GM19463 (cell line): ENCODE measurements around the gene CRYBG2.
A peak's percentile ranks its signal among the peaks of the same experiment; 100 is the strongest.
"Not testable (repeated sequence)": the region's sequence is repeated elsewhere in the genome, so short reads cannot be mapped to it uniquely, and the experiment has no call there.

Source experiments
- ATAC-seq: cut with Tn5 transposase; IDR thresholded peaks from one replicate; pipeline ENCODE4 v1.9.1; 2021; ENCODE audit warnings: mild to moderate bottlenecking, moderate library complexity; ENCODE audit not compliant: unreplicated experiment

CRYBG2 gene

DNA sequence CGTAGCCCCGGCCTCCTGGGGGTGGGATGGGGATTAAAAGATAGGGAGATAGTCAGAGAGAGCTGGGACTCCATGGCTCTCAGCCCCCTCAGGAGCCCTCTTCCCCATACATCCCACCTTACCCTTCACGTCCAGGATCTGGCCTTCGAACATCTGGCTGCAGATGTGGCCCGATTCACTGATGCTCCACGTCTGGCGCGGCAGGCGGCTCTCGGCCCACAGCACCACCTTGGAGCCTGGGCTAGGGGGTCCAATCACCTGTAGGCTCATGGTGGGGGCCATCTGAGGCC lies 31.9 kb downstream of the CRYBG2 start:
- ATAC-seq, result no peak

DNA sequence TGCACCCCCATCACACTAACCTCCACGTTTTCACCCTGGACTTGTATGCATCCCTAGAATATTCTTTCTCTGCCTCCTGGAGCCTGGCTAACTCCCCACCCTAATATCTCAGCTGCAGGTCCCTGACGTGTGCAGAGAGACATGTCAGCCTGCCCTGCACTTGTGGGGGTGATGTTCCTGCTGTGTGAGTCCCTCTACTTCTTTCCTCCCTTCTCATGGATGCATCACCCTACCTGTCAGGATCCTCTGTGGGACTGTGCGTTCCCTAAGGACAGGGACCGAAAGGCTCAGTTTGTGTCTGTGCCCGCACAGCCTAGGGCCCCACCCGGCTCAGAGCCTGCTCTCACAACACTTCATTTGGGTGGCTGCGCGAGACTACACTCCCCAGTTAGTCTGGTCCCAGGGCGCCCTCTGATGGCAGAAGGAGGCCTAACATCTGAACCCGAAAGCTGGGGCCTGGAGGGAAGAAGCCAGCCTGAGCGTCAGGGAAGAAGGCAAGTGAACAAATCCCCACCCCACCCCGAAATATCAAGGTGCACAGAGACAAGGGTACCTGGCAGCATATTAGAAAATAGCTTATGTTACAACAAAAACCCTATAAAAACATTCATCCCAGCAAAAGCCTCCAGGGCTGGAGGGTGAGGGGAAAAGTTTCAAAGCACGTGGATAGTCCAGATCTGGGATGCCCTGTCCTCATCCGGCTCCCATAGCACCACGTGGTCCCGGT lies 32.5 kb downstream of the CRYBG2 start:
- peak; percentile 42 for ATAC-seq

DNA sequence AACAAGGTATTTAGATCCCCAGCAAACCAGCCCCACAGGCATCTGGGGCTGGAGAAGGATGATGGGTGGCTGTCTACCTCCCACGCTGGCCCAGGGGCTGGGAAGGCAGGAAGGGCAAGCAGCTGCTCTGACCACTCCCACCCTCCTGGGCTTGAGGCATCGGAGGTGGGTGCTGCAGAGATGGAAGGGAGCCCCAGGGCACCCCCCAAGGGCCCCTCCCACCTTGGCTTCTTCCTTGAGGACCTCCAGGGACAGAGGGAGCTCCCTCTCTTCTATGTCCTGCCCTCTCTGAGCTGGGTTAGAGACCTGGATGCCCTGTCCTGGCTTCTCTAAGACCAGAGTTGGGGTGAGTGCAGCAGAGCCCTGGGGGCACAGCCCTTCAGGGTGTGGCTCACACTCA lies 33.0 kb downstream of the CRYBG2 start:
- no peak for ATAC-seq

DNA sequence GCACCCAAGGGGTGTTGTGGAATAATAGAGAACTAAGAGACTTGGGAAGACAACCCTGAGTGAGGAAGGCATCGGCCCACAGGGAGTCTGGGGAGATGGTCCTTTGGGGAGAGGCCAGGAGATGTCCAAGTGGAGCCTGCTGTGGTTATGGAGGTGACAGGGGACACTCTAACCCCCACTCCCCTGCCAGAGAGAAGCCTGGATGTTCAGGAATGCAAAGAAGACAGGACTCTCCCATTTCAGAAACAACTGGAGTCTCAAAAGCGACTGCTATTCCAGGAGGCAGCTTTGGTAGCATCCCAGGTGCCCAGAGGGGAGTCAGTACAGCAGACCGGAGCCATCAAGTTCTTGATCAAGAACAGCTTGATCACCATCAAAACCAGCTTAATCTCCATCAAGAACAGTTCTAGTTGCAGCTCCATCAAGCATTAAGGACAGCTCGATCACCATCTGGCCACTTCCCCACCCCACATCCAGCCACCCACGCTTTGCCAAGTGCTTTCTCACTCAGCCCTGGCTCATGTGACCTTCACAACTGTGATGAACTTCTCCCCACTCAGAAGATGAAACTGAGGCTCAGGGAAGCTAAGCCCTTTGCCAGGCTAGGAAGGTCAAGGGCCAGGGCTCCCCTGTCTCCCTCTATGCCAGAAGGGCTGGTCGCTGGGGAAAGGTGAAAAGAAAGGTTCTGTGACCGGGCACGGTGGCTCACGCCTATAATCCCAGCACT lies 35.4 kb downstream of the CRYBG2 start:
- ATAC-seq, result no peak

DNA sequence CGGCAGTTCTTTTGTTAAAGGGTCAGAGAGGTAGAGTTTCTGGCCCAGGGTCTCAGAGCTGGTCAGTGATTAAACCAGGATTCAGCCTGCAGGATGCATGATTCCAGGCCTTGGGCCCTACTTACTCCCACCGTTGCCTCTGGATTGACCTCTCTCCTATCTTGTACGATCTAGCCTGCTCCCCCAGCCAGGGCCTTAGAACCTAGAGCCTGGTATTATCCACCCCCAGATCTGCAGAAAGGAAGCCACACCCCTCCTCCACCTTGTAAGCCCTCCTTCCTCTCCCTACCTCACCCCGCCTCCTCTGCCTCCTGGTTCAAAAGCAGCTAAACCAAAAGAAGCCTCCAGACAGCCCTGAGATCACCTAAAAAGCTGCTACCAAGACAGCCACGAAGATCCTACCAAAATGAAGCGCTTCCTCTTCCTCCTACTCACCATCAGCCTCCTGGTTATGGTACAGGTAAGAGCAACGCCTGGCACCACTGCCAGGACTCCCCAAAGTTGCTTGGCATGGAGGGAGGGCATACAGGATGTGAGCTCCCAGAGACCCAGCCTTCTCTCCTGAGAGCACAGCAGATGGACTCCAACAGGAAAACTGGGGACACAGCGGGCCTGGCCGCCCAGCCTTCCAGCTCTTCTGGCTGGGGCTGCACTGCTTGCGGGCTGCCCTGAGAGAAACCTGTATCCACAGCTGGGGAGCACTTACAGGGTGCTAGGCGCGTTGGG lies 36.2 kb downstream of the CRYBG2 start, which contains the start of gene CD52:
CD52 (plus strand) TSS at position 347 of the 726 bp plus-strand sequence; CDS start at position 407, 60 bp downstream.
- ATAC-seq, result no peak

DNA sequence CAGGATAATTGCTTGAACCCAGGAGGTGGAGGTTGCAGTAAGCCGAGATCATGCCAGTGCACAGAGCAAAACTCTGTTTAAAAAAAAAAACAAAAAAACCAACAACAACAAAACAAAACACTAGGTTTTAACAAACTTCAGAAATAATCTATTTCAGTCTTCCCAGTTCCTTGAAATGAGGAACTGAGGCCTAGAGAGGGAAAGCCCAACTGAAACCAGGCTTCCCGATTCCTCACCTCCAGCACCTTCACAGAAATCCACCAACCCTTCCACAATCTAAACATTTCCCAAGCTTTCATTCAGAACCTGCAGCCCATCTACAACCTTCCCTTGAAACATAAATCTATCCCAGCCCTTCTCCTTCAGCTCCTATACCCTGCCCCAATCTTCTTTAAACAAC lies 36.8 kb downstream of the CRYBG2 start:
- ATAC-seq, result no peak

DNA sequence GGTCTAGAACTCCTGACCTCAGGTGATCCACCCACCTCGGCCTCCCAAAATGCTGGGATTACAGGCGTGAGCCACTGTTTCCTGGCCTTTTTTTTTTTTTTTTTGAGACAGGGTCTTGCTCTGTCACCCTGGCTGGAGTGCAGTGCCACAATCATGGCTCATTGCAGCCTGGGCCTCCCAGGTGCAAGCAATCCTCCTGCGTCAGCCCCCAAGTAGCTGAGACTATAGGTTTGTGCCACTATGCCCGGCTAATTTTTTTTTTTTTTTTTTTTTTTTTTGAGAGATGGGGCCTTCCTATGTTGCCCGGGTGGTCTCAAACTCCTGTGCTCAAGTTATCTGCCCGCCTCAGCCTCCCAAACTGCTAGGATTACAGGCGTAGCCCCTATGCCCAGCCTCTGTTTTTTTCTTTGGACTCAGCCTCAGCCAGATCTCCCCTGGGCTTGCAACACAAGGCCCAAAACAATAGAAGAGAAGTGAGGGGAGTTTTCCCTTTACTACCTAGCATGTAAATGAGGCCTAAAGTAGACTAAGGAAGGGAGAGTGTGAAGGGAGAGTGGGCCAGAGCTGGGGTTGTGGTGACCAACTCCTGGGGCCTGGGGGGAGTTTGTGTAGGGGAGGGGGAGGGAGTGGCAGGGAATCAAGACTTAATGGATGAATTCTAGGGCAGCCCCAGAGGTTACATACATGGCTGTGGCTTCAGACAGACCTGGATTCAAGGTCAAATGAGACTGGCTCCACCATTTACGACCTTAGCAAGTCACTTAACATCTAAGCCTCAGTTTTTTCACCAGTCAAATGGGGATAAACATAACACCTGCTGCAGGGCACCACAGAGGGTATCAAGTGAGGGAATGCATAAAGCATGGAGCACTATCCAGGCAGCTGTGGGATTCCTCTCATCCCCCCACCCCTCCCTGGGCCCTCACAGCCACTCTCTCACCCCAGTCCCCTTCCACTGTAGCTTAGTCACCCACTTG lies 37.8 kb downstream of the CRYBG2 start:
- no peak for ATAC-seq

DNA sequence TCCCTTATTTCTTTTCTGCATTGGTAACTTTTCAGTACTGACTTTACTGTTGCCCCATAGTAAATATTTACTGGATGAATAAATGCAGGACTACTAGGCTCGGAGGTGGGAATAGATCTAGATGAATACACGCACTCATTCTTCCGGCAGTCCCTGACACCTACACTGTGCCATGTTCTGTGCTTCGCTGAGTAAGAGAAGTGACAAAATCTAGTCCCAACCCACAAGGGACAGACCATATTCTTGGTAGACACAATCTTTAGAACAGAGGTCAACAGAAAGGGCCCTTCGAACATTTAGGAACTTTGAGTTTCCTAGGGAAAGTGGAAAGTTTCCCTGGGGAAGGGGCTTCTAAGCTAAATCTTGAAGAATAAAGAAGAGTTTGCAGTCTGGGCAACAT lies 39.4 kb downstream of the CRYBG2 start:
- no peak for ATAC-seq

DNA sequence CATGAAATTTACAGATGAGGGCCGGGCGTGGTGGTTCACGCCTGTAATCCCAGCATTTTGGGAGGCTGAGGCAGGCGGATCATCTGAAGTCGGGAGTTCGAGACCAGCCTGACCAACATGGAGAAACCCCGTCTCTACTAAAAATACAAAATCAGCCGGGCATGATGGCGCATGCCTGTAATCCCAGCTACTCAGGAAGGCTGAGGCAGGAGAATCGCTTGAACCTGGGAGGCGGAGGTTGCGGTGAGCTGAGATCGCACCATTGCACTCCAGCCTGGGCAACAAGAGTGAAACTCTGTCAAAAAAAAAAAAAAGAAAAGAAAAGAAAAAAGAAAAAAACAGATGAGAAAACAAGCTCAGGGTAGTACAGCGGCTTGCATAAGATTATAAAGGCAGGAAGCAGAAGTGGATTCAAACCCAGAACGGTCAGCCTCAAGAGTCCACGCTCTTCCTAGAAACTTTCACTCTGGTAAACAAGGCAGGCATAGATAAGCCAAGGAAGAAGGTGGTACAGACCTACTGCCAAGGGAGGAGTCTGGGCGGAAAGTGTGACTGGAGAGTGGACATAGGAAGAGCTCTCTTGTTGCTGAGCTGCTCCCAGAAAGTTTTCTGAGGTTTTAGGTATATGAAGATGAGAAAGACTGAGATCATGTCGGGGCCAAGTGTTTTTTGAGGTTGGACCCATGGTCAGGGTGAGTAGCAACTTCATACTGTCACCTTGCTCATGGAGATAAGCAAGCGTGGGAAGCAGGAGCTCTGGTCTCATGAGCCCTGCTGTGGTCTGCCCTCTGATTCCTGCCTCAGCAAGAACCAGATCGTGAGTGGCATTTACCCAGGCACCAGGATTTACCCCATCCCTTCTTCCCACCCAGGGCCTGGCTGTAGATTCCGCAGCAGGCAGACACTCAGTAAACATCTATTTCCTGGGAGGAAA lies 45.7 kb downstream of the CRYBG2 start:
- ATAC-seq, result not testable (repeated sequence)

DNA sequence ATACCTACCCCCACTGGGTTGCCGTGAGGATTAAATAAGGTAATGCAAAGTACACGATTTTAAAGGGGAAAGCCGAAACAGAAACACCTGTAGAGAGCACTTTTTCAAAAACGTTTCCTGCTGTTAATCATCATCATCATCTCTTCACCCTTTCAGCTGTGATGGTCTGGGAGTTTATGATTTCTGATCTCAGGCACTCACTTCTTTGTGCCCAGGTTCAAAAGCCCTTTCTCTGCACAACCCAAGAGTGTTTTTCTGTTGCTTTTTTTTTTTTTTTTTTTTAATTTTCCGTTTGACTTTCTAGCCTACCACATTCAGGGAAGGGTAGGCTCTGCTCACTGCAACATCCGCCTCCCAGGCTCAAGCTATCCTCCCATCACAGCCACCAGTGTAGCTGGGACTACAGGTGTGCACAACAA lies 46.6 kb downstream of the CRYBG2 start:
- no peak for ATAC-seq

DNA sequence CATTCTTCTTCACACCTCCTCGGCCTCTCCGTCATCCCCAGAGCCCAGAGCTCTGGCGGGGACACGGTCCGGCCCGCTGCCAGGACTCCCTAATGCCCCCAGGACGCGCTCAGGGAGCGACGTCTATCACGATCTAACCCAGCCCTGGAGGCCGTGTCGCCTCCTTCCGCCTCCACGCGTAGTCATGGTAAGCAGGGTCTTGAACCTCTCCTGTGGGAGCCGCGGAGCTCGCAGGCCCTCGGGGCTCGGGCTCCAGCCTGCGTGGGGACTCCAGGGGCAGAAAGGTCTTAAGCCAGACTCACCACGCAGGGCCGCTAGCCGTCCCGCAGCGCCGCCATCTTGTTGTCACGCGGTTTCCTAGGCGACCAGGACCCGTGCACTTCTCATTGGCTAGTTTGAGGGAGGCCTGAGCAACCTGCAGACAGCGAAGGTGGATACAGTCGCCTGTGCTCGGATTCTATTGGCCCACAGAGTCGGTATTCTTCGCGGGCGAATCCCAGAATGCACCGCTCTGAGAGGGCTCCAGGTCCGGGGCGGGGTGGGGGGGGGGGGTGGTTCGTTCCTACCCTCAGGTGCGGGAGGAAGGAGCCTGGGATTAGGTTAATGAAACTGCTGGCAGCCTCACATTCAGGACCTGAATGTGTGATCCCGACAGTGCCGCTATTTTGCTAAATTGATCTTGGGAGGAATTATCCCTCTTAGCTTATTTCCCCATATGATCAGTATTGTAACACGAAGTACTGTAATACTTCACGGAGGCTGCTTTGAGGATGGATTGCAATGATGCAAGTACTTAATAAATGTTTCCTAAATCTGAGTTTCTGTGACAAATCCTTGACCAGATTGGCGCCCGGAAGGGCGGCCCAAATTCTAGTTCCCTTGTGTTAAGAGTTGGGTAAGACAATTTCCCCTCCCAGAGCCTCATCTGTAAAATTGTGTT lies 47.4 kb downstream of the CRYBG2 start, which contains the start of gene UBXN11:
UBXN11 (minus strand) TSS at position 347 of the 940 bp plus-strand sequence. CDS start 3,753 bp downstream, outside the sequence.
- ATAC-seq, result peak; percentile 99

DNA sequence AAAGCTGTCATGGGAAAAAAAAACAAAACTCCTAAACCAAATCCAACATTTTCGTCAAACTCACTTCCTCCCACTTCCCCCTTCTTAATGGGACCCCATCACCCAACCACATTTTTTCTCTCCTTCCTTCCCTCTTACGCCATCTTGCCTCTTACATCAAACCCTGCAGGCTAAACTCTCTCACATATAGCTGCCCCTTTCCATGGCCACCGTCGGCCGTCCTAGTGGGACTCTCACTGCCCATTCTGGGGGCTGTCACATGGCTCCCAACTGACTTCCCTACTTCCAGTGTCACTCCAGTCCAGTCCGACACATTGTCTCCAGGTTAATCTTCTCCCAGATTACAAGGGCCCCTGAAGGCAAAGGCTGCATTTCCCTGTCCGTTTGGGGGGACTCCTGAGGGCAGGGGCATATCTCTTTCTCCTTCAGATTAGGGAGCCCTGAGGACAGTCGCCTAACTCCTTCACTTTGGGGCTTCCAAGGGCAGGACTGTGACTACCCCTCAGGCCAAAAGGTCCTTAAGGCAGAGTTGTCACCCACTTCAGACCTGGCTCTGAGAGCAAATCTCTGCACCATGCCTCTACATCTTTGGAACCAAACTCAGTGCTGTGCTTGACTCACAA lies 48.2 kb downstream of the CRYBG2 start:
- no peak for ATAC-seq

DNA sequence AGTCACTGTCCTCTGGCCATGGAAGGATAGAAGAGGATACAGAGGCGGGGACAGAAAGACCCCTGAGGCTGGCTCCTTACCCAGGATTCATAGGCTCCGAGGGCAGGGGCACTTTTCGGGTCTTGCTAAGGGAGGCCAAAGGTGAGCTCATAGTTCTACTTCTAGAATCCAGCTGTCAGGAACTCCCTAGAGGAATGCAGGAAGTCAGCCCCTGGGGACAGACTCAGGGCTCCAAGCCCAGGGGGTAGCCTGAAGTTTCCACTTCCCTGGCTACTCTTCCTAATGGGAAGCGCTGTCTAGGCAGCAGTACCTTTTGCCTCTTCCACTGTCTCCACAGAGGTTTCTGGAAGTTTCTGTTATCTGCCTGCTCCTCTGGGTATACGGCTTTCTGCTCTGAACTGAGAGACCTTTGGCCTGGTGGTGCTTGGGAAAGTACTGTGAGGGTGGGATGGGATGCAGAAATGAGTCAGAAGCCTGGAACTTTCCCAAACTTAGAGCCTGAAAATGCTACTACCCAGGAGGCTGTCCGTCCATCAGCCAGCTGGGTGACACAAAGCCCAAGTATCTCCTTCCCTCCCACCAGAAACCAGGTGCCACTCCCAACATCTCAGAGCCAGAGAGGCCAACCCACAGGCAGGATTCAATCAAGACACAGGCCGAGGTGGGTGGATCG lies 51.1 kb downstream of the CRYBG2 start:
- ATAC-seq, result no peak

DNA sequence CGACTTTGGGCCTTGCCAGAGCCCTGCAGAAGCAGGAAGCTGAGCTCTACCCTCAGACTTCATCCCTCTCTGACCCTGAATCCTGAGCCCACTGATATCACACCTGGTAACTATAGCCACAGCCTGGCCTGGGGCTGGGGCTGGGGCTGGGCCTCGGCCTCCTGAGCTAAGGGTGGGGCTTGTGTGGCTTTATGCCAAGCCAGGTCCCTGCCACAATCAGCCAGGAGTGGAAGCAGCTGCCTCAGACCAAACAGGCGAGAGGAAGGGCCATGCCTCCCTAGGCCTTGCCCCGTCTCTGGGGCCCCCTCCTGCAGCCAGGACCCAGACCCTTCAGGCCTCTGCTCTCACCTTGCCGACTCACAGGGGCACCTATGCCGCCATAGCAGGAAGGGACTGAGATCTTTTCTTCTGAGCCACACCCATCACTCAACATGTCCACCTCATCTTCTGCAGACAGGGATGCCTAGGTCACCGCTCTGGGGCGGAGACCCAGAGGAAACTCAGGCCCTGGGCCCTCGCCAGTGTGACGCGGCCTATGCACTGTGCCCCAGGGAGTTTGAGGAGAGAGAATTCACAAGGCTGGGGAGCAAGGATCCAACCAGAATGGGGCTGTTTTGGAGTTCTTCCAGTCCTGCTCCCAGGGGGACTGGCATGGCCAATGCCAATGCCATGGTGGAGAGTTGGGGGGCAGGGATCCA lies 53.2 kb downstream of the CRYBG2 start:
- no peak for ATAC-seq

DNA sequence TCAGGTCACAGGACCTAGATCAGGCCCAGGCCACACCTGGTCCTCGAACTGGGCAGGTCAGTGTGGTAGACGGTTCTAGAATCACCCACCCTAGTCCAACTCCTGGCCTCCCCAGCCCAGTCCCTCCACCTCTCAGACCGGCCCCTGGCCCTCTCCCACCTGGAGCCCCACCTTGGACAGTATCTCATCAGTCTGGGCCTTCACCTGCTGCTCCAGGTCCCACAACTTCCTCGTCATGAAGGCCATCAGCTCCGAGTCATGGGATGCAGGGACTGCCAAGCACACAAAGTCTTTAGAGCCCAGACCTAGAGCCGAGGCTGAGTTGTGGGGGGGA lies 56.2 kb downstream of the CRYBG2 start:
- ATAC-seq, result no peak

DNA sequence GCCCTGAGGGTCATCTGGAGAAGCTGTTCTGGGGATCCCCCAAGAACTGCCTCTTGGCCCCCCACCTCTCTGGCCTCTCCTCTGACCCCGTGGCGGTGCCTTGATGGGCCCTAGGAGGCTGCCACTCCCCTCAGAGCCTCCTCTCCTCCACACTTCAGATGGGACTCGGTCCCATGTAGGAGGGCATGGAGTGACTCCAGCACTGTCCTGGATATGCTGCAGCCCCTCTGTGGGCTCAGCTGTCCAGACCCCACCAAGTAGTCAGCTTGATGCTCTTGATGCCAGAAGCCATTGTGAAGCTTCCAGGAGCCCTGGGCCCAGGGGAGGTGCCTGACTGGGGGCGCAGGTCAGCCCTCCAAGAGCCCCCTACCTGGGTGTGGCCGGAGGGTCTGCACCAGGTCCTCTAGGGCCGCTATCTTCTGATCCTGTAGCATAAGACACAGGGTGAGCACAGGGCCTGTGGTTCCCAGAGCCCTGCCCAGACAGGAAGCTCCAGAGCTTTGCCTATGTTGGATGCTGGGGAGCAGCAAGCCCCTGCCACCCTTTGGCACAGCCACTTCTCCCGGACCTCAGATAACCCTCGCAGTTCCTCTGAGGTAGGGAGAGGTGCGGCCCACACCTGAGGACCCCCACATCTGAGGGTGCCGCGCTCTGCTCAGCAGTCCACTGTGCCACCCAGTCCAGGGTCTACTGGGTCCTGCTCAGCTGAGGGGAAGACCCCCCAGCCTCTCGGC lies 56.7 kb downstream of the CRYBG2 start:
- ATAC-seq, result no peak
